ENCODE measurements around the gene MRPL21. TPM values are rescaled to one million over a fixed set of nuclear protein-coding genes. Genes with fewer than 3 reads are reported as not detected.

MRPL21 gene
- total and polyA plus RNA-seq, 2 of the 8 experiments (the other 6 are each of a cell fraction or from before 2014, with no cell fraction given) = 102 to 107 TPM

GRCh38 chr11:68847395-68847794, 56.2 kb downstream of the MRPL21 start (continued):
- TF ChIP-seq CHD7 (IDR thresholded peaks at IDR 0.05; ENCODE audit: insufficient replicate concordance, low read length) (no peak), SUZ12 (IDR thresholded peaks at IDR 0.05; ENCODE audit: low read length) (no peak), RFX5 (IDR thresholded peaks at IDR 0.05; ENCODE audit: borderline replicate concordance, low read depth, low read length) (no peak), GTF2F1 (IDR thresholded peaks at IDR 0.05; ENCODE audit: borderline replicate concordance, low read depth, low read length) (no peak), KDM4A (IDR thresholded peaks at IDR 0.05; ENCODE audit: low read depth, low read length, severe bottlenecking) (no peak), CTCF (IDR thresholded peaks at IDR 0.05; ENCODE audit: control extremely low read depth in 1 of 3, insufficient read depth in 1 of 3, low read depth in 1 of 3, low read length in 3 of 3) (no peak), NANOG (IDR thresholded peaks at IDR 0.05; ENCODE audit: insufficient read depth, low read depth, low read length, poor library complexity, severe bottlenecking) (no peak), RXRA (IDR thresholded peaks at IDR 0.05; ENCODE audit: insufficient read depth, low read depth, low read length) (no peak)
